ENCODE measurements around the gene CYB5A.

DNA sequence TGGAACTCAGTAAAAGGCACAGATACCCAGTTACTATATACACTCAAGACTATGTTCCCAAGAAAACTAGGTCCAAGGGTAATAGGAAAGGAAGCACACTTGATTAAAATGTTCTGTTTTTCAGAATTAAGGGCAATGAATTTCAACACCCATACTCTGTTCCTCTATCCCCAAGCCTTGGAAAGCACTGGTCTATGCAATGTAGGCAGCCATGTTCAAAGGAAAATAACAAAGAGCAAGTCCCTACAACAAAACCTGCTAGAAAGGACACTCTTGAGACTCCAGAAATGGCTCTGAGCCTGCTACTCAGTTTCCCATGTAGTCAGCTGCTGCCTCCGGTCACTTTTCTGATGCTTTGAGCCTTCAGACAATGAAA is 6.8 kb downstream of the CYB5A start:
- TF ChIP-seq CEBPB (IDR thresholded peaks at IDR 0.05) = no peak
- TF ChIP-seq CREB1 (IDR thresholded peaks at IDR 0.05; ENCODE audit: low read depth) = no peak
- no peak for TF ChIP-seq YY1 (IDR thresholded peaks at IDR 0.05; ENCODE audit: low read depth)
- no peak for TF ChIP-seq TAF1 (IDR thresholded peaks at IDR 0.05; ENCODE audit: low read depth)
- no peak for TF ChIP-seq REST (IDR thresholded peaks at IDR 0.05; ENCODE audit: low read depth)
- TF ChIP-seq EP300 (IDR thresholded peaks at IDR 0.05; ENCODE audit: borderline replicate concordance) = no peak
- no peak for TF ChIP-seq RAD21 (IDR thresholded peaks at IDR 0.05; ENCODE audit: low read depth)

Data from Ishikawa (cell line).